Activated T-cell treated with anti-CD3 and anti-CD28 coated beads for 24 hours (primary cell): ENCODE data around the gene C1QC.
A peak's percentile ranks its signal among the peaks of the same experiment; 100 is the strongest.

Experiments
- DNase-seq: peaks from one replicate; pipeline ENCODE4 v3.0.0-alpha.2; 2020; ENCODE audit warnings: low read depth

C1QC gene

DNA sequence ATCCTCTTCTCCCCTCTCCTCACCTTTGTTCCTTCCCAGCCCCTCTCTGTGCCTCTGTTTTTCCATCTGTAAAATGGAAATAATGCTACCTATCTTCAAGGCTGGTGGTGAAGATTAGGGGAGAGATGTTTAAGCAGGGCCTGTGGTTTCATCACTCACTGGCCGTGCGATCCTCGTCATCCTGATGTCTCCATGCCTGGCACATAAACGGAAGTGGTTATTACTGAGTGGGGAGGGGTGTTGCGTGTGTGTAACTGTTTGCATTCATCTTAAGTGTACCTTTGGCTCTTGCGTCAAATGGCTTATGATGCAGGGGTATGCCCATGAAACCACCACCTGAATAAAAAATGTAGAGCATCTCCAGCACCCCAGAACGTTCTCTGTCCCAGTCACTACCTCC lies 24.2 kb upstream of the C1QC start:
- DNase-seq, result no peak

DNA sequence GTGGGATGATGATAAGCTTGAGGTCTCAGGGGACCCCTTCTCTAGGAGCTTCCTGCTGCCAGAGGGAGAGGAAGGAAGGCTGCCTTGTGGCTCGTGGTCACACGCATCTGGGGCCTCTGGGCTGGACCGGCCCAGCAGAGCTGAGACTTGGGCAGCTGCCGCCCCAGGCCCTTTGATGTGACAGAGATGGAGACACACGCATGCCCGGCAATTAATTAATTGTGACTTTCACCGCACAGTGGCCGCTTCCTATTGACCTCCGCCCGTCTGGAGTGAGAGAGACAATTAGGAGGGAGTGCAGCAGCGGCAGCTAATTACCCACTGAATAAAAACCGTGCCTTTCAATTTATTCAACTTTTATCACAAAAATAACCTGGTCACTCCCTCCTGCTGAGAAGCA lies 23.6 kb upstream of the C1QC start:
- DNase-seq, result no peak

DNA sequence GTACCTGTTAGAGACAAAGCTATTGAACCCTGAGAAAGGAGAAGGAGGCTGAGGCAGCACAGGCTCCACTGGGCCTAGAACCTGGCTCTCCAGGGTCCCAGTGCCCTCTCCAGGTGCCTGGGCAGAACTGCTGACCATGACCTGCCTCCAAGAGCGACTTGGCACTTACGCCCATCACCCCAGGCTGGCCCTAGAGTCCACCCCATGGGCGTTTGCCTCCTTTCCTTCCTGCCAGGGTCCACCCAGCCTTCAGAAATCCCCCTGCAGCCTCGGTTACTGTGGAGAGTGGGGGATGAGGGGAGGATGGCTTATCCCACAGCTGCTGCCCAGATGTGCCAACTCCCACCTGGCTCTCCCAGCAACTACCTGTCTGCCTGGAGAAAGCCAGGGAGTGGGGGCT lies 21.7 kb upstream of the C1QC start:
- no peak for DNase-seq

DNA sequence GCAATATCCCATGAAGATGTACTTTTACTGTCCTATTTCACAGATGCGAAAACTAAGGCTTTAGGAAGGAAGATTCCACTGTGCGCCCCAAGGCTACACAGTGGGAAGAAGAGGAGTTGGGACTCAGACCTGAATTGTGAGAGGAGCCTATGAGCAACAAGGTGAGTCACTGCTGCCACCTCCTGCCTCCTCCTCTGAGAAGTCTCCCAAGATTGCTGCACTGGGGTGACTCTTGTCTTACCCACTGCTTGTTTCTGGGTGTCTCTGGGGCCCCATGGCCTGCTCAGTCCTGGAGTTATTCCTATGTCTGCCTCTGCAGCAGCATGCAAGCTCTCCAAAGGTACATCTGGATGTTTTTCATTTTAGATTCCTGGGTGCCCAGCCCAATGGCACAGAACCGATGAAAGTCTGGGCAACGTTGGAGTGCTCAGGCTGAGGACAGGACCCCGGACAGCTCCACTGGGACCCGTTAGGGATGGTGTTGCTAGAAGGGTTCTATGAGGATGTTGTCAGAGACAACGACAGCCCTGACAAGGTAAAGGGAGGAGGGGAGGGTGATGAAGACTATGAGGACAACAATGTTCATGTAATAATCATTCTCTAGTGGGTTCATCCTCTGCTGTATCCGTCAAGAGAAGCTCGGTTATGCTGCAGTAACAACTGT lies 18.0 kb upstream of the C1QC start:
- DNase-seq, result no peak

DNA sequence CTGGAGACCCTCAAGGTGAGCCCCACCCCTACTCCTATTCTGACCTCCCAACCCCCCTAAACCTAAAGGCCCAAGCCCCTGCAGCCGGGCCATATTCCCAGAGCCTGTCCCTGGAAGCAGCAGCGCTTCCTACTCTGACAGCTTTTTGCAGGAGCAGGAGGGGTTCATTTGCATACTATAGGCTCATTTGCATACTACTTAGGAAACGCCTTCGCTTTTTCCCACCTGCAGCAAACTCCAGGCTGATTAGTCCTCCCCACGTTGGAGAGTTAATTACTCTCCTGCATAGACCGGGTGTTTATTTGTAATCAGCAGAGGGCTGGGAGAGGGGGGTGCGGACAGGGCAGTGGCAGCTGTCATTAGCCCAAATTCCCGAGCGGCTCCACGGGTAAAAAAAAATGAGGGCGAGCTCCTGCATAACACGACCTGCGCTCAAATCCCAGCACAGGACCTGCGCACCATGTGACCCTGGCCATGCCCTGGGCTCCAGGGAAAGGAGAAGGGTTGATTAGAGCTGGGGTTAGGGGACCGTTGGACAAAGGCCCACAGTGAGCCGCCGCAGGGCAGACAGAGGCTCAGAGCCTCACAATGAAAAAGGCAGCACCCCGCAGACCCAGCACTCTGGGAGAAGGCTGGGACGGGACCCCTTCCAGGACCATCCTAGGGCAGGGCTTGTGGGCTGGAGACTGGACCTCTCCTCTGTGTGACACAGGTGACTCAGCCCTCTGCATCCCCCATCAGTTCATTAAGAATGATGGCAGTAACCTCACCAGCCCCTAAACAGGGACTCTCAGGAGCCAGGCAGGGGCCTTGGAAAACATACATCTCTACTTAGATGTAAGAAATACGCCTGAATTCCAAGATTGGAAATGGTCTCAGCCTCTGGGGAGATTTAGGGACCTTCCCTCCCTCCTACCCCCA lies 16.9 kb upstream of the C1QC start:
- DNase-seq, result no peak

DNA sequence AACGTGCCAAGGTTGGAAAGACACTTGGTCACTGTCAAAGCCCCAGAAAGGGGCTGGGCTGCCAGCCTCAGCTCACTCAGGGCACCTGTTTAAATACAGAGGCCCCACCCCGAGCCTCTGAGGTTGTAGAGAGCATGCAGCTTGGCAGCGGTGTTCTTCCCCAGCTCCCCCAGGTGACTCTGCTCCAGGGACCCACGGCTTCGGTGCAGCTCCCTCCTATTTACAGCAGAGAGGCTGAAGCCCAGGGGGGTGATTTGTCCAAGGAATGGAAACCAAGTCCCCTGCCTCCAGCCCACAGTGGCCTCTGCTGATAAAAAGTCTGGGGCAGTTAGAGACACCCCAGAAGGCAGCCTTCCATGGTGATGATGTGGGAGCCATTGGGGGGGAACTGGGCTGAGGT lies 16.1 kb upstream of the C1QC start:
- no peak for DNase-seq

DNA sequence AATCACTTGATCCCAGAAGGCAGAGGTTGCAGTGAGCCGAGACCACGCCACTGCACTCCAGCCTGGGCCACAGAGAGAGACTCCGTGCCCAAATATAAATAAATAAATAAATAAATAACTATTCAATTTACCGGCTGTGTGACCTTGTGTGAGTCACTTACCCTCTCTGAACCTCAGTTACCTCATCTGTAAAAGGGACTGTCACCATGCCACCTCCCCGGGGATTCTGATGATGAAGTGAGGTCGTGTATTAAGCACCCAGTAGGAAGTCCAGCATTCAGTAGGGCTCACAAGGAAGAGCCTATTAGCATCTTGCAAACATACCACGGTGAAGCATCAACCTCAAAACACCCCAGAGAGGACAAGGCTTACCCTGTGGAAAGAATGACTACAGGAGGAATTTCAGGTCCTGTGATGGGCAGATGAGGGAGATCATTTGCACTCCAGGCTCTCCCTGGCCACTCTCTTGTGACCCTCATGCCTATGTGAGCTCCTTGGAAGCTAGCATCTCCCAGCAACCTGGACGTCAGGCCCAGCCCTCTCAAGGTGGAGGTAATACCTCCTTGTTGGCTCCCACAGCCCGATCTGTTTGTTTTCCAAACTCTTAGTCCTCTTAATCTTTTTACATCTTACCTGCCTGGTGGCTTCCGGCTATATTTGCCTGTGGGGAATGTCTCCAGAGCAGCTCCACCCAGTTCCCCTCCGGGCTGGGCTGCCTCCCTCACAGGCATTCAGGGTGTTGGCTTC lies 14.6 kb upstream of the C1QC start:
- DNase-seq, result no peak

DNA sequence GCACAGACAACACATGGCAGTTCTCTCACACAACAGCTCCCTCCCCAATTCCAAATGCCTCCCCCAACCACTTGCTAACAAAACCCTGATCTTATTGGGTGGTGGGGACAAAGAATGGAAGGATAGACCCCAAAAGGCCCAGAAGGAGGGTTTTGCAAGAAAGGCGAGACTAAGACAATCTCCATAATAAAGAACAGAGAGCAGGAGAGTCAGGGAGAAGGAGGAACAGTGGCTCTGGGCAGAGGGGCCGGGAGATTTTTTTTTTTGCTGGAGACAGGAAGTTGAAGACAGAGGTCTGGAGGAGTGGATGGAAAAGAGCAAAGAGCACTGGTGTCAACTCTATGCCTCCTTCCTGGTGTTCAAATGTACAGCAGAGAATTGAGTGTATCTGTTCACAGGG lies 13.5 kb upstream of the C1QC start:
- no peak for DNase-seq

DNA sequence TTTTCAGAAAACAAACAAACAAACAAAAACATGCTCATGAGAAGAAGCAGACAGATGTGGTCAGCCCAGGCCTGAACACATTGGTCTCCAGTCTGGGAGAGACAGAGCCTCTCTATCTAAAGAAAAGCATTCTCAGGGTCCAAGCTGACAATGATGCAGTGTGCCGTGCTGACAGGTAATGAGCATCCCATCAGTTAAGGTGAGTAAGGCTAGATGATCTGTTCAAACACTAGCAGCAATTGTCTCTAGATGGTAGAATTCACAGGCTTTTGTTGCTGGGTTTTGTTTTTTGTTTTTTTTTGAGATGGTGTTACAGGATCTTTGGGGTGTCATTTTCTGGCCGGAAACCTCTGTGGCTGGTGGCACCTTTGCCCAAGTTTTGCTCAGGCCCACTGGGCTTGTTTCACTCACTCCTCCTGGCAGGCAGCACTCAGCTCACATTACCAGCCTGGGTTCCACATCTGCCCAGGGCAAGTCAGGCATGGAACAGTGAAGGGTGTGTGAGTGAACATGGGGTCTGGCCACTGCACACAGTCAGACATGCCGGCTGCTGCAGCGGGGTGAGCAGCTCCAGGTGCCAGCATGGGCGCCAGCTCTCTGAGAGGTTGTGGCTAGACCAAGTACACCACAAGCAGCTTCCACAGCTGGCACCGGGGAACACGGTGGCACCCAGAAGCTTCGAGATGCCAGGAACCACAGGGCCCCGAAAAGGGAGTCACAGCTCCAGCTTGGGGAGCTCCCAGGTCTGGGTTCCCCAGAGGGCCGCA lies 9.6 kb upstream of the C1QC start:
- DNase-seq, result no peak

DNA sequence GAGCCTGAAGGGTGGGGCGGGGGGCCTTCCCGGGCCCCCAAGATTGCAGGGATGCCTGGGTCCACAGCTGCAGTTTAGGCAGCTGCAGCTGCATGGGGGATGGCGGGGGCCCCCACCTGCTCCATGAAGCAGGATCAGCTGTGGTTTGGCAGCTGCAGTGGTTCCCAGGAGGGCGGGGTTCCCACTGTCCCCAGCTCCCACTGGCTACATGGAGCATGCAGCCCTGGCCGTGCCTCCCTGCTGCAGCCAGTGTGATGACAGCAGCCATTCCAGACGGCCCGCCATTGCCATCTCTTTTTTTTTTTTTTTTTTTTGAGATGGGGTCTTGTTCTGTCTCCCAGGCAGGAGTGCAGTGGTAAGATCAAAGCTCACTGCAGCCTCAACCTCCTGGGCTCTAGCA lies 8.0 kb upstream of the C1QC start:
- DNase-seq, result no peak

DNA sequence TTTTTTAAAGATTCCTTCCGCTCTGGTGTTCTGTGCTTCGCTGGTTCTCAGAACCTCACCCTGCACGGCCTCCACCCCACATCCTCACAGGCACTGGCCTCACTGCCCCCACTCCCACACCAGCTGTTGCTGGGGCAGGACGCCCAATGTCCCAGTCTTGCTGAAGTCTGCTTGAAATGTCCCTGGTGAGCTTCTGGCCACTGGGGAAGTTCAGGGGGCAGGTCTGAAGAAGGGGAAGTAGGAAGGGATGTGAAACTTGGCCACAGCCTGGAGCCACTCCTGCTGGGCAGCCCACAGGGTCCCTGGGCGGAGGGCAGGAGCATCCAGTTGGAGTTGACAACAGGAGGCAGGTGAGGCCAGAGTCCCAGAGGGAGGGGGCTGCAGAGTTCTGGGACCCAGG lies 7.1 kb upstream of the C1QC start, which contains the start of gene C1QA:
TSS of gene C1QA (plus strand) at position 276 of the 400 bp plus-strand sequence. CDS start 989 bp downstream, outside the sequence.
- no peak for DNase-seq

DNA sequence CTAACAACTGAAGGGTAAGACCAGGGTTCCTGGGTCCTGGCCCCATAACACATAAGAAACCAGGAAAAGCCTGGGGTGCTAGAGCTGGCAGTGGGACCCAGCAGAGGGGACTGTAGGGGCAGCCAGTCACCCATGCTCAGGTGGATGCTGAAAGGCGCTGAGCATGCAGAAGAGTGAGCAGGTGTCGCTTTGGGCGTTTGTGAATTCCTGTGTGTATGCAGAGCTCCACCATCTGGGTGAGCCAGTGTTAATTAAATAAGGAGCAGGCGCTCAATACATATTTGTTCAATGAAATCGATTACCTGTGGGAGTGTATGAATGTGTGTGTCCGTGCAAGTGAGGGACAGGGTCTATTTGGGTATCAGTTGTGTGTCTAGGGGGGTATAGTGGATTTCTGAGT lies 6.5 kb upstream of the C1QC start:
- DNase-seq, result no peak

DNA sequence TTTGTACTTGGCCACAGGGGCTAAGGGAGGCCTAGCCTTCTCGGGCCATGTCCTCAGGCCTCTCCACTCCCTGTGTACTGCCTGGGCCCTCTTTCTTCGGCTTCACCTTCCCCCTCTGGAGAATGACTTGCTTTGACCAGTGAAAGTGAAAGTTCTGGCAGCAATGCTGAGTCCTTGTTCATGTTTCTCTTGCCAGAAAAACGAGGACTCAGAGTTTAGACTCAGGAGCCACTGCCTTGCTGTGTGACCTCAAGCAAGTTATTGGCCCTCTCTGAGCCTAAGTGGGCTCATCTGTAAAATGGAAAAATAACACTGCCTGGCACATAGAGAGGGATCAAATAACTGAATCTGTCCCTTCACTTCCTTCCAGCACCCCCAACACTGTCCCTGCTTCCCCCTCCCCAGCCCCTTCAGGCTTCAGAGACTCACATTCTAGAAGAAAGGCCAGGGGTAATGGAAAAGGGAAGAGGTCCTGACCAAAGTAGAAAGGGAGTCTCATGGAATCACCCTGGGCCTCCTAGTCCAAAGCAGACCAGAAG lies 5.5 kb upstream of the C1QC start:
- no peak for DNase-seq

DNA sequence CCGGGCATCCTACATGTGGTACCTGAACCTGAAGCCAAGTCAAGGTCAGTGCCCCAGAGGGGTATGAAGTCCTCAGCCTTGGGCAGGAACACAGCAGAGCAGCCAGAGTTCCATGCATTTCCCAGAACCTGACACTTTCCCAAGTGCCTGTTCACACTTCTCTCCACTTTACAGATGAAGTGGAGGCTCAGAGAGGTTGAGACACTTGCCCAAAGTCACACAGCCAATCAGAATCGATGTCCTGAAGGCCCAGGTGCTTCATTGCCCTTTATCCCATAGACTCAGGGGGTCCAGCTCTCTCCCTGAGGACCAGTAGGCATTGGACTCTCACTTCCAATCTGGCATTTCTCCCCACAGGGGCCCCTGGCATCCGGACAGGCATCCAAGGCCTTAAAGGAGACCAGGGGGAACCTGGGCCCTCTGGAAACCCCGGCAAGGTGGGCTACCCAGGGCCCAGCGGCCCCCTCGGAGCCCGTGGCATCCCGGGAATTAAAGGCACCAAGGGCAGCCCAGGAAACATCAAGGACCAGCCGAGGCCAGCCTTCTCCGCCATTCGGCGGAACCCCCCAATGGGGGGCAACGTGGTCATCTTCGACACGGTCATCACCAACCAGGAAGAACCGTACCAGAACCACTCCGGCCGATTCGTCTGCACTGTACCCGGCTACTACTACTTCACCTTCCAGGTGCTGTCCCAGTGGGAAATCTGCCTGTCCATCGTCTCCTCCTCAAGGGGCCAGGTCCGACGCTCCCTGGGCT lies 4.8 kb upstream of the C1QC start:
- no peak for DNase-seq

DNA sequence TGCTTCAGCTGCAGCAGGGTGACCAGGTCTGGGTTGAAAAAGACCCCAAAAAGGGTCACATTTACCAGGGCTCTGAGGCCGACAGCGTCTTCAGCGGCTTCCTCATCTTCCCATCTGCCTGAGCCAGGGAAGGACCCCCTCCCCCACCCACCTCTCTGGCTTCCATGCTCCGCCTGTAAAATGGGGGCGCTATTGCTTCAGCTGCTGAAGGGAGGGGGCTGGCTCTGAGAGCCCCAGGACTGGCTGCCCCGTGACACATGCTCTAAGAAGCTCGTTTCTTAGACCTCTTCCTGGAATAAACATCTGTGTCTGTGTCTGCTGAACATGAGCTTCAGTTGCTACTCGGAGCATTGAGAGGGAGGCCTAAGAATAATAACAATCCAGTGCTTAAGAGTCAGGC lies 4.1 kb upstream of the C1QC start:
- no peak for DNase-seq

DNA sequence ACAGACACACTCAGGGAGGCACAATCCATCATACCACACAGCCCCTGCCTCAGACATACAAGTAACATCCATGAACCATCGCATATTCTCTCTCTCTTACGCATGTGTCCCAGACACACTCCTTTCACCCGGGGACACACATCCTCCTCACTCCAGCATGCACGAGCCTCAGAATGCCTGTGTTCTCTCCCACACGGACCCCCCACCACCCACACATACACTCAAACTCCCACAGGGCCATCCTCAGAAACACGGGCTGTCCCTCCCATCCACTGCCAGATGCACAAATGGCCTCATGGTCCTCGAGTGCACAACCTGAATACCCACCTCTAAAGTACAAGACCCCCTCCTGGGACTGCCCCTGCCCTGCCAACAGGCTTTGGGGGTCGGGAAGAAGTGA lies 2.2 kb upstream of the C1QC start:
- no peak for DNase-seq

DNA sequence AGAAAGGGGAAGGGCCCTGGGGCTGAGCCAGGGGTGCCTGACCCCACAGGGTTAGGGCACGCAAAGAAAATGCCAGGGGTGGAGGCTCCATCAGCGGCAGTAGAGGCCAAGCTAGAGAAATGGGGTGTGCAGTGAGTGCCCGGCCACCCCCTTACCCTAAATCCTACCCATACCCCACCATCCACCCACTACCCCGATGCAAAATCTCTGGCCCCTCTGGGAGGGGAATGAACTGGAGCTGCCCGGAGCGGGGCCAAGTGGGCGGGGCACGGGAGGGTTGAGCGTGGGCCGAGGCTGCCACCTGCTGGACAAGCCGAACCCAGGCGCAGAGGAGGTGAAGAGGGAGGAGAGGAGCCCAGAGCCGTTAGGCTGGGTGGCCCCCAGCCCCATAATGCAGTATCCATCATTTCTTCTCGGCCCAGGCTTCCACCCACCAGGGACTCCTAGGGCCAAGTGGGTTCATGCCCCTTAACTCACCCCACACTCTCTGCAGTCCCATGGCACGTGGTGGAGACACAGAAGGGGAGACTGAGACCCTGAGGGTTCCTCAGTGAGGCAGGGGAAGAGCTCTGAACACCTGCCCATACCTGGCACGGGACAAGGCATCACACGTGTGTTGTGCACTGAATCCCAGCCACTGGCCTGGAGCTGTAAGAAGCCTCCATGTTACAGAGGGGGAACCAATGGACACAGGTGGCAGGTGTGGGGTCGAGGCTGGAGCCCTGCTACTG lies 1.4 kb upstream of the C1QC start:
- DNase-seq, result peak; percentile 61

DNA sequence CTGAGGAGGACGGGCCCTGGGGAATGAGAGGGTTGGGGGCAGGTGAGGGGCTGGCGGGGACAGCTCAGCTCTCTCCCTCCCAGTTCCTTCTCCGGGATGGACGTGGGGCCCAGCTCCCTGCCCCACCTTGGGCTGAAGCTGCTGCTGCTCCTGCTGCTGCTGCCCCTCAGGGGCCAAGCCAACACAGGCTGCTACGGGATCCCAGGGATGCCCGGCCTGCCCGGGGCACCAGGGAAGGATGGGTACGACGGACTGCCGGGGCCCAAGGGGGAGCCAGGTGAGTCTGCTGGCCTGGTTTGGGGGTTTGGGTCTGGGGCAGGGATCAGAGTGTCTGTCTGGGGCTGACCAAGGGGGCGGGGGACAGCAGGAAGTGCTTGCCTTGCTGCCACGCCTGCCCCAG lies 495 bp downstream of the C1QC start:
- DNase-seq, result no peak

DNA sequence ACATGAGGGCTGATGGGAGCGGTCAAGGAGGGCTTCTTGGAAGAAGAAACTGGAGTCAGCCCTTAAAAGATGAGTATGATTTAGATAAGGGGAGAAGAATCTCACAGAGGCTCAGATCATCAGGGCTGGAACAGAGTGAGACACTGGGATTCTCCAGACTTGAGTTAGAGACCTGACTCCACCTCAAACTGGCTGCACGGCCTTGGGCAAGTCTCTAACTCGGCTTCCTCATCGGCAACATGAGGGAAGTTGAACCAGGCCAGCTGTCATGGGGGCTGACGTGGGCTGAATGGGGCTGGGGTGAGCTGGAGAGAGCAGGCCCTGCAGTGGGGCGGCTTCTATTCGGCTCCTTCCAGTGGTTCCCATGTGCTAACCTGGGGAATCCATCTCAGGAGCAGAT lies 2.5 kb downstream of the C1QC start:
- DNase-seq, result no peak

DNA sequence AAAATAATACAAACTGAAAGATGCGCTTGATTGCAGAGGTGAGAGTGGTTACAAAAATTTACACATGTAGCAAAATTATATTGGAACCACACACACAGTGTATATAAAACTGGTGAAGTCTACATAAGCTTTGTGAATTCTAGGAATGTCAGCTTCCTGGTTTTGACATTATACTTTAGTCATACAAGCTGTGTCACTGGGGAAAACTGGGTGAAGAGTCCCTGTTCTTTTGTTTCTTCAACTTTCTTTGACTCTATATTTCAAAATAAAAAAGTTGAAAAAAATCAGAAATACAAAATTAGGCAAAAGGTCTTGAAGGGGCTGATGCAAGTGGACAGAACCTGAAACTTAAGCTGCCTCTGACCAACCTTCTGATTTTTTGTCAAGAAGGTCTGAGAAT lies 3.0 kb downstream of the C1QC start:
- no peak for DNase-seq
